Thoracic aorta (tissue), 2 donors: Measurements from ENCODE around the gene ATXN7. TPM values are rescaled to one million over a fixed set of nuclear protein-coding genes. Genes with fewer than 3 reads are reported as not detected.
A peak's percentile ranks its signal among the peaks of the same experiment; 100 is the strongest.

ENCODE experiments used
- ATAC-seq: fragments of 150-250 bp; one replicate; pipeline ENCODE4 v1.8.0; 2017; ENCODE audit warnings: low read depth; ENCODE audit not compliant: insufficient number of reproducible peaks, low FRiP score
- DNase-seq: peaks from one replicate; pipeline ENCODE4 v3.0.0-alpha.2; 2020; ENCODE audit warnings: low spot score
- H3K27ac ChIP-seq, 2 donors: fragments of 200-600 bp; sonication (generic); 1 replicate in 1 of 2; 2 replicates in 1 of 2; pipeline ENCODE4 v1.5.1; 2016; ENCODE audit warnings: mild to moderate bottlenecking in 2 of 2, moderate library complexity in 2 of 2
- H3K27me3 ChIP-seq: fragments of 200-600 bp; sonication (generic); replicated peaks from 2 replicates; pipeline ENCODE4 v1.6.0; 2016; ENCODE audit warnings: mild to moderate bottlenecking; ENCODE audit not compliant: insufficient read depth
- H3K36me3 ChIP-seq: fragments of 200-600 bp; sonication (generic); one replicate; pipeline ENCODE4 v1.5.1; 2016
- H3K4me1 ChIP-seq, 2 donors: fragments of 200-600 bp; sonication (generic); 1 replicate in 1 of 2; 2 replicates in 1 of 2; pipeline versions ENCODE4 v1.5.1 to v1.6.0; 2016; ENCODE audit warnings: low read depth in 2 of 2, mild to moderate bottlenecking in 1 of 2; ENCODE audit not compliant: control insufficient read depth in 1 of 2
- H3K4me3 ChIP-seq: fragments of 200-600 bp; sonication (generic); 2 replicates; pipeline ENCODE4 v1.5.1; 2016; ENCODE audit warnings: mild to moderate bottlenecking
- H3K9me3 ChIP-seq: fragments of 200-600 bp; sonication (generic); 2 replicates; pipeline ENCODE4 v1.5.1; 2016
- total RNA-seq, 2 donors: library from RNA; depleted of rRNA; stranded (reverse); fragments of >200 nt; gene quantifications; one replicate each; pipeline versions ENCODE4 v1.1.0 to v1.2.3, GENCODE V29; 2016
- TF ChIP-seq, protein P1 (sequence below): fragments of 200-600 bp; sonication (generic); IDR thresholded peaks from one replicate; pipeline ENCODE4 v1.5.1; 2019; ENCODE audit warnings: antibody characterized with exemption

ATXN7 gene
- total RNA-seq, 2 donors from 2014 or later, result 32.5 to 38.4 TPM

DNA sequence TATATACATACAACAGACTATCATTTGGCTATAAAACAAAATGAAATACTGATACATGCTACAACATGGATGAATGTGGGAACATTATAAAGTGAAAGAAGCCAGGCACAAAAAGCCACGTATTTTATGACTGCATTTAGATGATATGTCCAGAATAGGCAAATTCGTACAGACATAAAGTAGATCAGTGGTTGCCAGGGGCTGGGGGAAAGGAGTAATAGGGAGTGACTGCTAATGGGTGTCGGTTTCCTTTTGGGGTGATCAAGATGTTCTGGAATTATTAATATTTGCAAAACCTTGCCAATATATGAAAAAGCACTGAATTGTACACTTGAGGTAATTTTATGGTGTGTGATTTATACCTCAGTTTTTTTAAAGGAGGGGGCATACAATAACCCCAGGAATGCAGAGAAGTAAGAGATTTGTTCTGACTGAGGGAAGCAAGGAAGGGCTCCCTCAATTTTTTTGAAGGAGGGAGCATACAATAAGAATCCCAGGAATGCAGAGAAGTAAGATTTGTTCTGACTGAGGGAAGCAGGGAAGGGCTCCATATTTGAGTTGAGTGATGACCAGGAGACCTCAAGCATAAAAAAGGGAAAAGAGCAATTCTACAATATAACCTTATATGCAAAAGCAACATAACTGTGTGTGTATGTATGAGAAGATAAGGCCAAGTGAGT is 153.4 kb downstream of the ATXN7 start:
- Histone ChIP-seq H3K4me3 (no peak overlapping the region), H3K4me1 (peaks cover 10 to 16% of the 10 kb centered on the region in 2 donors), H3K36me3 (peaks cover 29% of the 10 kb centered on the region), H3K27me3 (no peaks in the 10 kb centered on the region), H3K27ac (no peak overlapping the region), H3K9me3 (no peaks in the 10 kb centered on the region)
- no peak for ATAC-seq
- DNase-seq, result no peak
- TF ChIP-seq, protein P1, sequence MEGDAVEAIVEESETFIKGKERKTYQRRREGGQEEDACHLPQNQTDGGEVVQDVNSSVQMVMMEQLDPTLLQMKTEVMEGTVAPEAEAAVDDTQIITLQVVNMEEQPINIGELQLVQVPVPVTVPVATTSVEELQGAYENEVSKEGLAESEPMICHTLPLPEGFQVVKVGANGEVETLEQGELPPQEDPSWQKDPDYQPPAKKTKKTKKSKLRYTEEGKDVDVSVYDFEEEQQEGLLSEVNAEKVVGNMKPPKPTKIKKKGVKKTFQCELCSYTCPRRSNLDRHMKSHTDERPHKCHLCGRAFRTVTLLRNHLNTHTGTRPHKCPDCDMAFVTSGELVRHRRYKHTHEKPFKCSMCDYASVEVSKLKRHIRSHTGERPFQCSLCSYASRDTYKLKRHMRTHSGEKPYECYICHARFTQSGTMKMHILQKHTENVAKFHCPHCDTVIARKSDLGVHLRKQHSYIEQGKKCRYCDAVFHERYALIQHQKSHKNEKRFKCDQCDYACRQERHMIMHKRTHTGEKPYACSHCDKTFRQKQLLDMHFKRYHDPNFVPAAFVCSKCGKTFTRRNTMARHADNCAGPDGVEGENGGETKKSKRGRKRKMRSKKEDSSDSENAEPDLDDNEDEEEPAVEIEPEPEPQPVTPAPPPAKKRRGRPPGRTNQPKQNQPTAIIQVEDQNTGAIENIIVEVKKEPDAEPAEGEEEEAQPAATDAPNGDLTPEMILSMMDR, result no peak

DNA sequence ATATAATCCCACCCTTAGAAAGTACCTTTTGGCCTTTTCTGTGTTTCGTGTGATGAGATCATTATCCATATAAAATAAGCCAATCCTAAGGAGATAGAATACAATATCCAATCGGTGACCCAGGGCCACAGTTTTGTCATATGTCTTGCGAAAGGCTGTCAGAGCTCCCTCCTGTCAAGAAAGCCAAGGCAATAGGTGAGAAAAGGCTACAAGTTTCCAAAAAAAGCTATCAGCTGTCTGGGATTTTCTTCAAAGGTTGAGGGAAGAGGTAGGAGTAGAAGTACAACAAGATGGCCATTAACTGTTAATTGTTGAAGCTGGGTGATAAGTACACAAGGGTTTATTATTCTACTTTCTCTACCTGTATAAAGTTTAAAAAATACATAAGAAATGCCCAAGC is 155.6 kb downstream of the ATXN7 start:
- no peak for DNase-seq
- peaks cover 14% of the 10 kb centered on the region for H3K36me3 ChIP-seq
- TF ChIP-seq, protein P1, result no peak
- H3K27ac ChIP-seq, result no peak overlapping the region
- peaks cover 19 to 23% of the 10 kb centered on the region in 2 donors for H3K4me1 ChIP-seq
- no peak for ATAC-seq
- no peaks in the 10 kb centered on the region for H3K9me3 ChIP-seq
- H3K27me3 ChIP-seq, result no peaks in the 10 kb centered on the region
- no peak overlapping the region for H3K4me3 ChIP-seq

DNA sequence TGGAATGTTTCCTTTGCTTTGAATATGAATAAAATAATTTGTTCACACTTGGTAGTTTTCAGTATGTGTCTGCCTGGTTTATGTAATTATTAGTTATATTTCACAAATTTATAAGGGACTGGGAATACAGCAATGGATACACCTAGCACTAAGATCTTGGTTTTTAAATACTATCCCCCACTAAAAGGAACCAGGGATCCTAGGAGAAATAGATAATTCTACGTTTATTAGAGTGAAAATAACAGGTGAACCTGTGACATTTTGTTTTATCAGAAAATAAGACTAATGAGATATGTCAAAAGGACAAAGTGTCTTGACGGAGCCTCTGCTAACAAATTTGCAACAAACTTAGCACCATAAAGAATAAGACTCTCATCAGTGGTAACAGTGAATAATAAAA is 156.2 kb downstream of the ATXN7 start:
- peaks cover 12% of the 10 kb centered on the region for H3K36me3 ChIP-seq
- DNase-seq (no peak), ATAC-seq (no peak)
- no peak overlapping the region for H3K27ac ChIP-seq
- H3K4me3 ChIP-seq, result no peak overlapping the region
- H3K4me1 ChIP-seq, result peaks cover 19 to 23% of the 10 kb centered on the region in 2 donors
- TF ChIP-seq, protein P1, result no peak
- H3K27me3 ChIP-seq, result no peaks in the 10 kb centered on the region
- H3K9me3 ChIP-seq, result no peaks in the 10 kb centered on the region

DNA sequence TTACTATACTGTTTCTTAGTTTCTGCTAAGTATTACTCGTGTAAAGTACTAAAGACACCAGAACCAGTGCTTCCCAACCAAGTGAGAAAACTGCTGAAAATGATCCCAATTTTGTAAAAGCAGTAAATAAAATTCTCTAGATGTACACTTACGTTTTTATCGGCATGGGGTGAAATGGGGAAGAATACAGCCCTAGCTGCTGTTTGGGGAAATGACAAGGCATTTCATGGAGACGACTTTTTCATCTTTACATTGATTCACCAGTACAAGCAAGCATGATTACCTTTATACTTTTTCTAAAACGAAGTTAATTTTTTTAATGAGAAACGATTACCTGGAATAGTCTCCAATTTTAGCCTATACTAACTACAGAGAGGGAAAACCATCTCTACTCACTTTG is 158.3 kb downstream of the ATXN7 start:
- Histone ChIP-seq H3K27ac (no peak overlapping the region), H3K4me3 (peak overlapping the region; percentile 91), H3K9me3 (no peaks in the 10 kb centered on the region), H3K4me1 (peaks cover 19 to 23% of the 10 kb centered on the region in 2 donors), H3K36me3 (peaks cover 9% of the 10 kb centered on the region), H3K27me3 (no peaks in the 10 kb centered on the region)
- ATAC-seq, result no peak
- no peak for DNase-seq
- TF ChIP-seq, protein P1, result no peak

DNA sequence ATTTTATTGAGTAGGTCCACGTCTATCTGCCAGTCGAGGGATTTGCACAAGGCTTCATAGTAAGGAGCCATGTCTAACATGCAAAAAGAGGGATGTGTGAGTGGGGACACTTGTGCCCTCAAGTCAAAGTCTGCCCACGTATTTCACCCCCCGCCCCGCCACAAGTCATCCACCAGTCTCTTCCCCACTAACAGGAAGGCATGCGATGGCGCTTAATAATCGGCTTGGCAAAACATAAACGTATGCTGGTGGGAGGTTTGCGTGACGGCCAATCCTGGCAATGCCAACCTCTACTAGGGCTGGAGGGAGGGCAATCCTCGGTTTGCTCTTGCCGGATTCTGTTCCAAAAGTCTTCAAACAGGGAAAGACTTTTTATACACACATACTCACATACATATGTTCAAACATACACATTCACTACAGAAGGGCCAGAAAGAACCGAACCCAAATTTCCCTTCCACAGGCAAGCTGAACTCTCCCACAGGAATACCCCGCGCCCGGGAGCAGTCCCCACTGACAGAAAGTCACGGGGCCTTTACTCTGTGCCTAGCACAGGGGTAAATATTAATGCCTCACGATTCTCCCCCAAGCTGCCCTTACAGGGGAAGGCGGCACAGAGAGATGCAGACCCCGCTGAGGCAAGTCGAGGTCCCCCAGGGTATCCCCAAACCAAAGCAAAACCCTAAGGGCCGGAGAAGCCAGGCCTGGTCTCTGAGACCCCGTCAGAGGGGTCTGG is 159.0 kb downstream of the ATXN7 start:
- no peaks in the 10 kb centered on the region for H3K27me3 ChIP-seq
- DNase-seq (no peak), ATAC-seq (peak; percentile 26)
- peak overlapping the region; percentile 91 for H3K4me3 ChIP-seq
- peak overlapping the region; percentile 81 to 83 for H3K27ac ChIP-seq
- H3K36me3 ChIP-seq, result peaks cover 9% of the 10 kb centered on the region
- H3K9me3 ChIP-seq, result no peaks in the 10 kb centered on the region
- peaks cover 19 to 23% of the 10 kb centered on the region in 2 donors for H3K4me1 ChIP-seq
- TF ChIP-seq, protein P1, result no peak
